Smooth muscle cell (in vitro differentiated cells): ENCODE measurements around the gene HSDL2. TPM values are rescaled to one million over a fixed set of nuclear protein-coding genes. Genes with fewer than 3 reads are reported as not detected.

Source experiments
- DNase-seq: peaks from one replicate; lab custom pipeline; 2025; ENCODE audit not compliant: unreplicated experiment; lab: John Stamatoyannopoulos, UW
- H2AFZ ChIP-seq: fragments of 200-600 bp; sonication (generic); 2 replicates; pipeline ENCODE4 v1.6.0; 2016; ENCODE audit warnings: antibody characterized with exemption, low read depth, mild to moderate bottlenecking
- H3F3A ChIP-seq: fragments of 200-600 bp; sonication (generic); 2 replicates; pipeline ENCODE4 v1.6.0; 2017; ENCODE audit warnings: antibody characterized with exemption, low read depth
- H3K27ac ChIP-seq: fragments of 200-600 bp; sonication (generic); 2 replicates; pipeline ENCODE4 v1.5.1; 2016; ENCODE audit warnings: low read depth, mild to moderate bottlenecking
- H3K27me3 ChIP-seq: fragments of 200-600 bp; sonication (generic); 2 replicates; pipeline ENCODE4 v1.6.1; 2016; ENCODE audit warnings: low read depth, mild to moderate bottlenecking
- H3K36me3 ChIP-seq: fragments of 200-600 bp; sonication (generic); 2 replicates; pipeline ENCODE4 v1.5.1; 2016; ENCODE audit warnings: low read depth
- H3K4me1 ChIP-seq: fragments of 200-600 bp; sonication (generic); 2 replicates; pipeline ENCODE4 v1.5.1; 2016; ENCODE audit warnings: low read depth
- H3K4me2 ChIP-seq: fragments of 200-600 bp; sonication (generic); 2 replicates; pipeline ENCODE4 v1.6.0; 2016; ENCODE audit warnings: mild to moderate bottlenecking
- H3K4me3 ChIP-seq: fragments of 200-600 bp; sonication (generic); 2 replicates; pipeline ENCODE4 v1.5.1; 2016; ENCODE audit warnings: mild to moderate bottlenecking
- H3K79me2 ChIP-seq: fragments of 200-600 bp; sonication (generic); 2 replicates; pipeline ENCODE4 v1.6.0; 2016; ENCODE audit warnings: low read depth, mild to moderate bottlenecking
- H3K9ac ChIP-seq: fragments of 200-600 bp; sonication (generic); 2 replicates; pipeline ENCODE4 v1.6.0; 2016; ENCODE audit warnings: low read depth
- H3K9me3 ChIP-seq: fragments of 200-600 bp; sonication (generic); replicated peaks from 2 replicates; pipeline ENCODE4 v1.5.1; 2016; ENCODE audit warnings: low read depth
- H4K20me1 ChIP-seq: fragments of 200-600 bp; sonication (generic); 2 replicates; pipeline ENCODE4 v1.6.0; 2016; ENCODE audit warnings: low read depth
- WGBS: methylation state at CpG from one replicate; pipeline ENCODE4 v1.1.7; 2016; ENCODE audit warnings: low lambda C conversion rate; 5-methylcytosine and 5-hydroxymethylcytosine counted together
- polyA plus RNA-seq: library from polyadenylated mRNA; unstranded; fragments of >200 nt; fragmentation: Nextera tagmentation; extraction: Ambion mirVana; gene quantifications from 2 replicates; pipeline ENCODE4 v1.2.1, GENCODE V29; 2016
- total RNA-seq: library from RNA; depleted of rRNA; stranded (reverse); fragments of >200 nt; gene quantifications from 2 replicates; pipeline ENCODE4 v1.2.3, GENCODE V29; 2014
- TF ChIP-seq, protein P1 (sequence below): fragments of 200-600 bp; sonication (generic); IDR thresholded peaks from 2 replicates; pipeline ENCODE4 v1.5.1; 2017; ENCODE audit warnings: borderline replicate concordance, mild to moderate bottlenecking, antibody characterized with exemption; ENCODE audit not compliant: insufficient read depth, poor library complexity, severe bottlenecking

Gene HSDL2
- total and polyA plus RNA-seq, 2 experiments from 2014 or later = 8.7 to 18.7 TPM

DNA sequence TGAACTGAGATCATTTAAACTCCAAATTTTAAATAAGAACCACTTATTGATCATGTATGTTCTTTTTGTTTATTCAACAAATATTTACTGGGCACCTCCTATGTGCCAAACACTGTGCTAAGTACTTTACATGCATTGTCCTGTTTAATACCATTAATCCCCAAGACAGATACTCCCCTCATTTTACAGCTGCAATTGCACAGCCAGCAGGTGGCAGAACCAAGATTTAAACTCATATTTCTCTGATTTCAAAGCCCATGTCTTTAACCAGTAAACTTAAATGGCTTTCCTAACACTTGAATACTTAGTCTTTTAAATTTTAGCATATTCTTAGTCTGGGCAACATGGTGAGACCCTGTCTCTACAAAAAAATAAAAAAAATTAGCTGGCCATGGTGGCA lies 63.3 kb downstream of the HSDL2 start:
- H2AFZ ChIP-seq = no peak overlapping the region
- no peak overlapping the region for H3K4me2 ChIP-seq
- no peaks in the 10 kb centered on the region for H3F3A ChIP-seq
- TF ChIP-seq, protein P1, sequence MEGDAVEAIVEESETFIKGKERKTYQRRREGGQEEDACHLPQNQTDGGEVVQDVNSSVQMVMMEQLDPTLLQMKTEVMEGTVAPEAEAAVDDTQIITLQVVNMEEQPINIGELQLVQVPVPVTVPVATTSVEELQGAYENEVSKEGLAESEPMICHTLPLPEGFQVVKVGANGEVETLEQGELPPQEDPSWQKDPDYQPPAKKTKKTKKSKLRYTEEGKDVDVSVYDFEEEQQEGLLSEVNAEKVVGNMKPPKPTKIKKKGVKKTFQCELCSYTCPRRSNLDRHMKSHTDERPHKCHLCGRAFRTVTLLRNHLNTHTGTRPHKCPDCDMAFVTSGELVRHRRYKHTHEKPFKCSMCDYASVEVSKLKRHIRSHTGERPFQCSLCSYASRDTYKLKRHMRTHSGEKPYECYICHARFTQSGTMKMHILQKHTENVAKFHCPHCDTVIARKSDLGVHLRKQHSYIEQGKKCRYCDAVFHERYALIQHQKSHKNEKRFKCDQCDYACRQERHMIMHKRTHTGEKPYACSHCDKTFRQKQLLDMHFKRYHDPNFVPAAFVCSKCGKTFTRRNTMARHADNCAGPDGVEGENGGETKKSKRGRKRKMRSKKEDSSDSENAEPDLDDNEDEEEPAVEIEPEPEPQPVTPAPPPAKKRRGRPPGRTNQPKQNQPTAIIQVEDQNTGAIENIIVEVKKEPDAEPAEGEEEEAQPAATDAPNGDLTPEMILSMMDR = peak; percentile 28
- no peak for DNase-seq
- no peaks in the 10 kb centered on the region for H3K4me1 ChIP-seq
- H4K20me1 ChIP-seq = no peaks in the 10 kb centered on the region
- H3K9me3 ChIP-seq = no peaks in the 10 kb centered on the region
- no peak overlapping the region for H3K27ac ChIP-seq
- no peak overlapping the region for H3K4me3 ChIP-seq
- no peak overlapping the region for H3K9ac ChIP-seq
- no peaks in the 10 kb centered on the region for H3K36me3 ChIP-seq
- H3K79me2 ChIP-seq = no peaks in the 10 kb centered on the region
- H3K27me3 ChIP-seq = no peaks in the 10 kb centered on the region

DNA sequence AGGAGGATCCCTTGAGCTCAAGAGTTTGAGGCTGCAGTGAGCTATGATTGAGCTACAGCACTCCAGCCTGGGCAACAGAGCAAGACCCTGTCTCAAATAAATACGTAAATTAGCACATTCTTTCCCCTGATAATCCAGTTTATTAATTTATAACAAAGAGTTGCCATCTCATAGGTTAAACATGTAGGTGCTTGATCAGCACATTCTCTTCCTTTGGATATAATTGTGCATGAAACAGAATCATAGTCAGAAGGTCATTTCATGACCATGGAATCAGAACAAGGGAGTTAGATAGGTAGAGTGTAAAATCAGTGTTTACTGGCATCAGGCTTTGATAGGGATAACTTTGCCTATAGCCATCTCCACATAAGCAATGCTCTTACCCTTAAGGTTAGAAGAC lies 63.7 kb downstream of the HSDL2 start:
- Histone ChIP-seq H3F3A (no peaks in the 10 kb centered on the region), H3K9ac (no peak overlapping the region), H3K4me1 (no peaks in the 10 kb centered on the region), H3K79me2 (no peaks in the 10 kb centered on the region), H4K20me1 (no peaks in the 10 kb centered on the region), H3K27ac (no peak overlapping the region), H3K4me2 (no peak overlapping the region), H3K36me3 (no peaks in the 10 kb centered on the region), H3K4me3 (no peak overlapping the region), H3K27me3 (no peaks in the 10 kb centered on the region), H3K9me3 (no peaks in the 10 kb centered on the region), H2AFZ (no peak overlapping the region)
- TF ChIP-seq, protein P1 = no peak
- no peak for DNase-seq
- WGBS = 75% methylated on average over 1 of the region's 1 CpG

DNA sequence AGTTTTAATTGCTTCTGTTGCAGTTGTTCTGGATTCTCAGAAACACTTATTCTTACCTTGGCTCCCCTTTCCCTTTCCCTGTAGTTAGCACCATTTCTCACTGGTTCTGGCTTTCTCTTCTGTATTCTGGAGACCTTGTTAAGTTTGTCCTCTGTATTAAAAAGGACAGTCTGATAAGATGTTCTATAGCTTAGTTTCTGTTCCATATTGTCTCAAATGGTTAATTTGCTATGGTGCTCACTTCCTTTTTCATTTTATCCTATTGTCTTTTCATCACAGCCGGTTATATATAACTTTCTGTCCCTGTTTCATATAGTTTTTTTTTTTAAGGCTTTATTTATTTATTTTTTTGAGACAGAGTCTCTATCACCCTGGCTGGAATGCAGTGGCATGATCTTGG lies 65.3 kb downstream of the HSDL2 start:
- Histone ChIP-seq H4K20me1 (no peaks in the 10 kb centered on the region), H3K4me2 (no peak overlapping the region), H3K36me3 (no peaks in the 10 kb centered on the region), H3K27me3 (no peaks in the 10 kb centered on the region), H3K79me2 (no peaks in the 10 kb centered on the region), H3K4me1 (no peaks in the 10 kb centered on the region), H2AFZ (no peak overlapping the region), H3K27ac (no peak overlapping the region), H3K9me3 (no peaks in the 10 kb centered on the region), H3F3A (no peaks in the 10 kb centered on the region), H3K9ac (no peak overlapping the region), H3K4me3 (no peak overlapping the region)
- DNase-seq = no peak
- WGBS = 97% methylated on average over 1 of the region's 1 CpG
- TF ChIP-seq, protein P1 = no peak

DNA sequence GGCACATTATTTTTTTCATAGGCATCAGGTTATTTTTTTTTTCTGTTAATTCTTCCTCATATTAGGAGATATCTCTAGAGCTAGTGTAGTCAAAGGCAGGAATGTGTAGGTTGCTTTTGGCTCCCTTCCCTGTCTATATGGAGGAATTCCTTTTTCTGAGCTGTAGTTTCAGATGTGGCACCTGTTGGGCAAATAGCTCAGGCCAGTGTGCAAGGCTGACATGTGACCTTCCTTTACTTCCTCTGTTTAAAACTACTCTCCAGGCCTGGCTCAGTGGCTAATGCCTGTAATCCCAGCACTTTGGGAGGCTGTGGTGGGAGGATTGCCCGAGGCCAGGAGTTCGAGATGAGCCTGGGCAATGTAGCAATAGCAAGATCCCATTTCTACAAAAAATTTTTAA lies 66.2 kb downstream of the HSDL2 start:
- Histone ChIP-seq H4K20me1 (no peaks in the 10 kb centered on the region), H3K4me2 (no peak overlapping the region), H2AFZ (no peak overlapping the region), H3K36me3 (no peaks in the 10 kb centered on the region), H3K9ac (no peak overlapping the region), H3K27me3 (no peaks in the 10 kb centered on the region), H3K4me3 (no peak overlapping the region), H3K79me2 (no peaks in the 10 kb centered on the region), H3K4me1 (no peaks in the 10 kb centered on the region), H3F3A (no peaks in the 10 kb centered on the region), H3K9me3 (no peaks in the 10 kb centered on the region), H3K27ac (no peak overlapping the region)
- TF ChIP-seq, protein P1 = no peak
- WGBS = 93% methylated on average over 2 of the region's 2 CpGs
- DNase-seq = no peak
